Measurements from ENCODE around the gene EDEM1. TPM values are rescaled to one million over a fixed set of nuclear protein-coding genes. Genes with fewer than 3 reads are reported as not detected.

EDEM1 gene
- total RNA-seq, 3 donors from 2014 or later (not counting 1 experiment from before 2014, with no cell fraction given) = 55.3 to 64.2 (median 59.9) TPM

GRCh38 chr3:5213574-5213966, 26.1 kb downstream of the EDEM1 start:
- Mint-ChIP-seq H3K27ac (peak overlapping the region in 1 of 2 donors; percentile 47), H3K4me1 (peaks cover 0 to 4% of the 10 kb centered on the region in 2 donors), H3K9me3 (no peaks in the 10 kb centered on the region), H3K36me3 (peaks cover 58% of the 10 kb centered on the region), H3K4me3 (no peak overlapping the region), H3K27me3 (ENCODE audit: low read depth in 2 of 2) (no peaks in the 10 kb centered on the region)
- intact Hi-C loops (cut with micrococcal nuclease) = no loop called here
- DNase-seq (no peak), ATAC-seq (no peak)
- Histone ChIP-seq H3K27ac (ENCODE audit: low read length) (no peak overlapping the region), H3K36me3 (ENCODE audit: control insufficient read depth, insufficient read depth, low read length) (peaks cover 87% of the 10 kb centered on the region), H3K9me3 (ENCODE audit: control insufficient read depth, insufficient read depth, low read length) (no peaks in the 10 kb centered on the region), H3K27me3 (ENCODE audit: control insufficient read depth, insufficient read depth, low read length) (no peaks in the 10 kb centered on the region), H3K4me1 (ENCODE audit: control insufficient read depth, insufficient read depth, low read length) (no peaks in the 10 kb centered on the region), H3K4me3 (ENCODE audit: low read length) (no peak overlapping the region)
- WGBS (ENCODE audit: insufficient coverage) = 97% methylated on average over 7 of the region's 7 CpGs
- TF ChIP-seq CTCF (IDR thresholded peaks at IDR 0.05) = no peak

GRCh38 chr3:5214352-5214751, 26.8 kb downstream of the EDEM1 start:
- WGBS (ENCODE audit: insufficient coverage) = 100% methylated on average over 5 of the region's 9 CpGs

GRCh38 chr3:5217824-5218595, 30.5 kb downstream of the EDEM1 start:
- Histone ChIP-seq H3K27me3 (ENCODE audit: control insufficient read depth, insufficient read depth, low read length) (no peaks in the 10 kb centered on the region), H3K36me3 (ENCODE audit: control insufficient read depth, insufficient read depth, low read length) (peaks cover 52% of the 10 kb centered on the region), H3K9me3 (ENCODE audit: control insufficient read depth, insufficient read depth, low read length) (no peaks in the 10 kb centered on the region), H3K27ac (ENCODE audit: low read length) (no peak overlapping the region), H3K4me3 (ENCODE audit: low read length) (no peak overlapping the region), H3K4me1 (ENCODE audit: control insufficient read depth, insufficient read depth, low read length) (no peaks in the 10 kb centered on the region)
- Mint-ChIP-seq H3K27me3 (ENCODE audit: low read depth in 2 of 2) (no peaks in the 10 kb centered on the region), H3K27ac (peak overlapping the region in 1 of 2 donors; percentile 38), H3K36me3 (peaks cover 26% of the 10 kb centered on the region), H3K4me3 (no peak overlapping the region), H3K4me1 (peaks cover 4% of the 10 kb centered on the region in 2 donors), H3K9me3 (no peaks in the 10 kb centered on the region)
- ATAC-seq (no peak), DNase-seq (no peak)
- no peak for TF ChIP-seq CTCF (IDR thresholded peaks at IDR 0.05)
- intact Hi-C loops (cut with micrococcal nuclease) = no loop called here
- 90% methylated on average over 9 of the region's 9 CpGs for WGBS (ENCODE audit: insufficient coverage)

More at GRCh38 chr3:5214352-5214751, 26.8 kb downstream of the EDEM1 start:
- TF ChIP-seq CTCF (IDR thresholded peaks at IDR 0.05) = no peak
- H3K4me3 ChIP-seq (ENCODE audit: low read length) = no peak overlapping the region
- DNase-seq = no peak
- no peaks in the 10 kb centered on the region for H3K9me3 ChIP-seq (ENCODE audit: control insufficient read depth, insufficient read depth, low read length)
- Mint-ChIP-seq H3K4me1 (peaks cover 0 to 4% of the 10 kb centered on the region in 2 donors), H3K4me3 (no peak overlapping the region), H3K36me3 (peaks cover 54% of the 10 kb centered on the region), H3K27me3 (ENCODE audit: low read depth in 2 of 2) (no peaks in the 10 kb centered on the region), H3K9me3 (no peaks in the 10 kb centered on the region), H3K27ac (peak overlapping the region; percentile 47 to 73)
- H3K4me1 ChIP-seq (ENCODE audit: control insufficient read depth, insufficient read depth, low read length) = no peaks in the 10 kb centered on the region
- no peak for ATAC-seq
- H3K27me3 ChIP-seq (ENCODE audit: control insufficient read depth, insufficient read depth, low read length) = no peaks in the 10 kb centered on the region
- H3K27ac ChIP-seq (ENCODE audit: low read length) = no peak overlapping the region
- peaks cover 85% of the 10 kb centered on the region for H3K36me3 ChIP-seq (ENCODE audit: control insufficient read depth, insufficient read depth, low read length)
- intact Hi-C loops (cut with micrococcal nuclease) = no loop called here
